Keratinocyte (primary cell): Measurements from ENCODE around the gene SNX8. TPM values are rescaled to one million over a fixed set of nuclear protein-coding genes. Genes with fewer than 3 reads are reported as not detected.

Experiments
- DNase-seq: peaks from one replicate; pipeline ENCODE4 v3.0.0-alpha.2; 2011; ENCODE audit warnings: low read depth, missing footprints, low spot score
- FAIRE-seq: peaks from 2 replicates; lab custom pipeline; 2011; peaks lifted over from hg19 to GRCh38; lab: Jason Lieb, UNC
- H2AFZ ChIP-seq: 2 replicates; pipeline ENCODE4 v1.6.0; 2012; ENCODE audit warnings: low read length, control low read depth, inconsistent platforms; ENCODE audit not compliant: control insufficient read depth
- H3K27ac ChIP-seq: 2 replicates; pipeline ENCODE4 v1.5.1; 2011; ENCODE audit warnings: low read length; ENCODE audit not compliant: control insufficient read depth, insufficient read depth
- H3K27me3 ChIP-seq: 3 replicates; pipeline ENCODE4 v1.6.0; 2011; ENCODE audit warnings: low read length; ENCODE audit not compliant: control insufficient read depth, insufficient read depth; ENCODE audit errors: extremely low read depth
- H3K36me3 ChIP-seq, 2 experiments: 2 replicates in 1 of 2; 3 replicates in 1 of 2; pipeline ENCODE4 v1.5.1; 2011; ENCODE audit warnings: low read length in 2 of 2, mild to moderate bottlenecking in 1 of 2; ENCODE audit not compliant: control insufficient read depth in 2 of 2, insufficient read depth in 2 of 2; ENCODE audit errors: extremely low read depth in 1 of 2
- H3K4me1 ChIP-seq: 3 replicates; pipeline ENCODE4 v1.5.1; 2011; ENCODE audit warnings: low read length; ENCODE audit not compliant: control insufficient read depth, insufficient read depth; ENCODE audit errors: extremely low read depth
- H3K4me2 ChIP-seq: 3 replicates; pipeline ENCODE4 v1.6.0; 2011; ENCODE audit warnings: low read depth, low read length; ENCODE audit not compliant: control insufficient read depth, insufficient read depth; ENCODE audit errors: extremely low read depth
- H3K4me3 ChIP-seq, 3 experiments: fragments of 200-600 bp in 1 of 3; sonication (generic) in 1 of 3; 2 replicates in 2 of 3; 3 replicates in 1 of 3; pipeline ENCODE4 v1.5.1; 2011 to 2016; ENCODE audit warnings: low read length in 3 of 3, mild to moderate bottlenecking in 3 of 3, control low read depth in 2 of 3, inconsistent platforms in 1 of 3, low read depth in 1 of 3, mixed read lengths in 1 of 3, mixed run types in 1 of 3, moderate library complexity in 1 of 3; ENCODE audit not compliant: control insufficient read depth in 2 of 3, insufficient read depth in 2 of 3; ENCODE audit errors: extremely low read depth in 1 of 3
- H3K79me2 ChIP-seq: 2 replicates; pipeline ENCODE4 v1.6.0; 2012; ENCODE audit warnings: low read length; ENCODE audit not compliant: control insufficient read depth, insufficient read depth
- H3K9ac ChIP-seq: 3 replicates; pipeline ENCODE4 v1.6.0; 2011; ENCODE audit warnings: low read length; ENCODE audit not compliant: control insufficient read depth, insufficient read depth; ENCODE audit errors: extremely low read depth
- H3K9me1 ChIP-seq: 3 replicates; pipeline ENCODE4 v1.6.0; 2011; ENCODE audit warnings: low read length; ENCODE audit not compliant: control insufficient read depth, insufficient read depth; ENCODE audit errors: extremely low read depth
- H3K9me3 ChIP-seq: 2 replicates; pipeline ENCODE4 v1.5.1; 2012; ENCODE audit warnings: low read depth, low read length; ENCODE audit not compliant: control insufficient read depth
- H4K20me1 ChIP-seq: 3 replicates; pipeline ENCODE4 v1.6.0; 2011; ENCODE audit warnings: low read length; ENCODE audit not compliant: control insufficient read depth, insufficient read depth; ENCODE audit errors: extremely low read depth
- CTCF ChIP-seq, 3 experiments: IDR thresholded peaks in 1 of 3; conservative IDR thresholded peaks in 1 of 3; optimal IDR thresholded peaks in 1 of 3; 2 replicates in 2 of 3; 3 replicates in 1 of 3; pipeline versions ENCODE3 to v1.5.1; 2011; ENCODE audit warnings: low read length in 3 of 3, mild to moderate bottlenecking in 3 of 3, moderate library complexity in 2 of 3, control low read depth in 1 of 3, inconsistent platforms in 1 of 3; ENCODE audit not compliant: insufficient read depth in 2 of 3; ENCODE audit errors: extremely low read depth in 1 of 3
- EZH2 ChIP-seq: IDR thresholded peaks from one replicate; pipeline ENCODE4 v1.6.1; 2012; ENCODE audit warnings: inconsistent platforms, mild to moderate bottlenecking, low read length, moderate library complexity
- dilution Hi-C: fragments of 300-500 bp; cut with MboI; formaldehyde crosslinking; loops from one replicate; pipeline ENCODE4 v1.7.0; 2020; ENCODE audit warnings: low sequenced_read_pairs; ENCODE audit not compliant: extremely low pct_ligation_motif_present
- polyA plus RNA-seq, 5 experiments: library from polyadenylated mRNA; depleted of rRNA in 3 of 5; stranded (reverse) in 3 of 5; stranded (forward) in 1 of 5; unstranded in 1 of 5; fragments of >200 nt; gene quantifications; 1 replicate in 1 of 5; 2 replicates in 3 of 5; 3 replicates in 1 of 5; pipeline versions ENCODE4 v1.2.1 to v1.2.3, GENCODE V29; 2011 to 2012; ENCODE audit warnings: missing spikeins in 2 of 5, low read depth in 1 of 5, low replicate concordance in 1 of 5

The SNX8 gene
- polyA plus RNA-seq, 1 donor (not counting 4 experiments of a cell fraction or from before 2014, with no cell fraction given), result 24.2 TPM

- Histone ChIP-seq H3K9me1 (peaks cover 3% of the 10 kb centered on the region), H3K27me3 (no peaks in the 10 kb centered on the region), H3K4me3 (no peak overlapping the region), H3K36me3 (peaks cover 0 to 6% of the 10 kb centered on the region in 2 experiments), H3K4me1 (peaks cover 1% of the 10 kb centered on the region), H3K27ac (no peak overlapping the region), H4K20me1 (peaks cover 2% of the 10 kb centered on the region), H3K79me2 (no peaks in the 10 kb centered on the region), H3K4me2 (no peak overlapping the region), H3K9me3 (no peaks in the 10 kb centered on the region), H3K9ac (no peak overlapping the region), H2AFZ (no peak overlapping the region)
- FAIRE-seq, result no peak
- dilution Hi-C loops, result no loop called here
- TF ChIP-seq CTCF (optimal IDR thresholded peaks at IDR 0.05 in 1 of 3, IDR thresholded peaks at IDR 0.05 in 1 of 3, conservative IDR thresholded peaks at IDR 0.05 in 1 of 3; ENCODE audit: extremely low read depth in 1 of 3, insufficient read depth in 2 of 3, low read length in 3 of 3), result no peak
- no peak for DNase-seq
Measured at GRCh38 chr7:2255145-2256139, 58.8 kb downstream of the SNX8 start.

- Histone ChIP-seq H2AFZ (no peak overlapping the region), H4K20me1 (no peaks in the 10 kb centered on the region), H3K4me1 (no peaks in the 10 kb centered on the region), H3K4me3 (no peak overlapping the region), H3K9ac (no peak overlapping the region), H3K9me1 (no peaks in the 10 kb centered on the region), H3K27ac (no peak overlapping the region), H3K9me3 (no peaks in the 10 kb centered on the region), H3K4me2 (no peak overlapping the region), H3K27me3 (no peaks in the 10 kb centered on the region), H3K36me3 (peaks cover 0 to 6% of the 10 kb centered on the region in 2 experiments), H3K79me2 (no peaks in the 10 kb centered on the region)
- dilution Hi-C loops, result no loop called here
- no peak for FAIRE-seq
- TF ChIP-seq EZH2 (no peak), CTCF (optimal IDR thresholded peaks at IDR 0.05 in 1 of 3, IDR thresholded peaks at IDR 0.05 in 1 of 3, conservative IDR thresholded peaks at IDR 0.05 in 1 of 3; ENCODE audit: extremely low read depth in 1 of 3, insufficient read depth in 2 of 3, low read length in 3 of 3) (no peak)
- no peak for DNase-seq
Measured at GRCh38 chr7:2254429-2255144, 59.7 kb downstream of the SNX8 start.
